Spleen (tissue), 7 donors: Measurements from ENCODE around the gene RORC.

Experiments
- POLR2A ChIP-seq, 3 donors: fragments of 450-650 bp; IDR thresholded peaks; one replicate each; pipeline ENCODE4 v1.5.1; 2017; ENCODE audit warnings: antibody characterized with exemption in 3 of 3, mild to moderate bottlenecking in 1 of 3
- POLR2AphosphoS5 ChIP-seq, 3 donors: sonication (generic); formaldehyde crosslinking; IDR thresholded peaks; one replicate each; pipeline ENCODE4 v1.5.1; 2017; ENCODE audit warnings: antibody characterized with exemption in 3 of 3
- TF ChIP-seq, protein P1 (sequence below), 11 experiments: fragments of 200-600 bp in 7 of 11; fragments of 450-650 bp in 4 of 11; sonication (generic) in 4 of 11; IDR thresholded peaks in 8 of 11; conservative IDR thresholded peaks in 3 of 11; 1 replicate in 7 of 11; 2 replicates in 4 of 11; pipeline versions ENCODE4 v1.4.0 to v1.8.0; 2016 to 2021; ENCODE audit warnings: antibody characterized with exemption in 11 of 11, inconsistent platforms in 4 of 11, mild to moderate bottlenecking in 1 of 11
- donor health status: DM: no; HTN: no; CAD: no; lungs with moderate emphysema.
- donor health status: DM: no; HTN: no; CAD: no.
- donor health status: DM: no; HTN: no; CAD: no.

GRCh38 chr1:151831605-151832004 is at the start of gene RORC:
- TF ChIP-seq, protein P1, sequence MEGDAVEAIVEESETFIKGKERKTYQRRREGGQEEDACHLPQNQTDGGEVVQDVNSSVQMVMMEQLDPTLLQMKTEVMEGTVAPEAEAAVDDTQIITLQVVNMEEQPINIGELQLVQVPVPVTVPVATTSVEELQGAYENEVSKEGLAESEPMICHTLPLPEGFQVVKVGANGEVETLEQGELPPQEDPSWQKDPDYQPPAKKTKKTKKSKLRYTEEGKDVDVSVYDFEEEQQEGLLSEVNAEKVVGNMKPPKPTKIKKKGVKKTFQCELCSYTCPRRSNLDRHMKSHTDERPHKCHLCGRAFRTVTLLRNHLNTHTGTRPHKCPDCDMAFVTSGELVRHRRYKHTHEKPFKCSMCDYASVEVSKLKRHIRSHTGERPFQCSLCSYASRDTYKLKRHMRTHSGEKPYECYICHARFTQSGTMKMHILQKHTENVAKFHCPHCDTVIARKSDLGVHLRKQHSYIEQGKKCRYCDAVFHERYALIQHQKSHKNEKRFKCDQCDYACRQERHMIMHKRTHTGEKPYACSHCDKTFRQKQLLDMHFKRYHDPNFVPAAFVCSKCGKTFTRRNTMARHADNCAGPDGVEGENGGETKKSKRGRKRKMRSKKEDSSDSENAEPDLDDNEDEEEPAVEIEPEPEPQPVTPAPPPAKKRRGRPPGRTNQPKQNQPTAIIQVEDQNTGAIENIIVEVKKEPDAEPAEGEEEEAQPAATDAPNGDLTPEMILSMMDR (IDR thresholded peaks at IDR 0.05 in 8 of 11, conservative IDR thresholded peaks at IDR 0.05 in 3 of 11): no peak
- no peak for TF ChIP-seq POLR2A (IDR thresholded peaks at IDR 0.05)
- no peak for TF ChIP-seq POLR2AphosphoS5 (IDR thresholded peaks at IDR 0.05)
